ENCODE results near the gene CACNA2D2. TPM values are rescaled to one million over a fixed set of nuclear protein-coding genes. Genes with fewer than 3 reads are reported as not detected.

Gene CACNA2D2
- total and polyA plus RNA-seq, 2 donors from 2014 or later: 3.6 to 6.0 TPM

- Histone ChIP-seq H3K9ac (ENCODE audit: low read length in 3 of 3) (no peak overlapping the region), H3K9me3 (ENCODE audit: control insufficient read depth in 2 of 3, insufficient read depth in 1 of 3, low read length in 3 of 3) (no peaks in the 10 kb centered on the region), H3K4me1 (ENCODE audit: control insufficient read depth in 2 of 3, insufficient read depth in 2 of 3, low read depth in 1 of 3, low read length in 3 of 3) (peaks cover 0 to 2% (median 0%) of the 10 kb centered on the region in 3 donors), H3K36me3 (ENCODE audit: control insufficient read depth in 2 of 3, insufficient read depth in 3 of 3, low read length in 3 of 3) (no peaks in the 10 kb centered on the region), H3K27ac (ENCODE audit: low read depth in 2 of 2, low read length in 2 of 2) (no peak overlapping the region), H3K4me3 (ENCODE audit: low read length in 3 of 3) (no peak overlapping the region), H3K27me3 (ENCODE audit: control insufficient read depth, insufficient read depth, low read length) (no peaks in the 10 kb centered on the region)
- DNase-seq (no peak), FAIRE-seq (no peak)
- TF ChIP-seq, protein P1, sequence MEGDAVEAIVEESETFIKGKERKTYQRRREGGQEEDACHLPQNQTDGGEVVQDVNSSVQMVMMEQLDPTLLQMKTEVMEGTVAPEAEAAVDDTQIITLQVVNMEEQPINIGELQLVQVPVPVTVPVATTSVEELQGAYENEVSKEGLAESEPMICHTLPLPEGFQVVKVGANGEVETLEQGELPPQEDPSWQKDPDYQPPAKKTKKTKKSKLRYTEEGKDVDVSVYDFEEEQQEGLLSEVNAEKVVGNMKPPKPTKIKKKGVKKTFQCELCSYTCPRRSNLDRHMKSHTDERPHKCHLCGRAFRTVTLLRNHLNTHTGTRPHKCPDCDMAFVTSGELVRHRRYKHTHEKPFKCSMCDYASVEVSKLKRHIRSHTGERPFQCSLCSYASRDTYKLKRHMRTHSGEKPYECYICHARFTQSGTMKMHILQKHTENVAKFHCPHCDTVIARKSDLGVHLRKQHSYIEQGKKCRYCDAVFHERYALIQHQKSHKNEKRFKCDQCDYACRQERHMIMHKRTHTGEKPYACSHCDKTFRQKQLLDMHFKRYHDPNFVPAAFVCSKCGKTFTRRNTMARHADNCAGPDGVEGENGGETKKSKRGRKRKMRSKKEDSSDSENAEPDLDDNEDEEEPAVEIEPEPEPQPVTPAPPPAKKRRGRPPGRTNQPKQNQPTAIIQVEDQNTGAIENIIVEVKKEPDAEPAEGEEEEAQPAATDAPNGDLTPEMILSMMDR (IDR thresholded peaks at IDR 0.05; ENCODE audit: borderline replicate concordance, extremely low read depth, insufficient read depth): no peak
- intact Hi-C loops (cut with DNase I): no loop called here
Observed at GRCh38 chr3:50395070-50395860, 108.2 kb downstream of the CACNA2D2 start.

- intact Hi-C loops (cut with DNase I): no loop called here
- Histone ChIP-seq H3K36me3 (ENCODE audit: control insufficient read depth in 2 of 3, insufficient read depth in 3 of 3, low read length in 3 of 3) (no peaks in the 10 kb centered on the region), H3K27ac (ENCODE audit: low read depth in 2 of 2, low read length in 2 of 2) (no peak overlapping the region), H3K4me3 (ENCODE audit: low read length in 3 of 3) (no peak overlapping the region), H3K27me3 (ENCODE audit: control insufficient read depth, insufficient read depth, low read length) (no peaks in the 10 kb centered on the region), H3K9me3 (ENCODE audit: control insufficient read depth in 2 of 3, insufficient read depth in 1 of 3, low read length in 3 of 3) (no peaks in the 10 kb centered on the region), H3K9ac (ENCODE audit: low read length in 3 of 3) (no peak overlapping the region), H3K4me1 (ENCODE audit: control insufficient read depth in 2 of 3, insufficient read depth in 2 of 3, low read depth in 1 of 3, low read length in 3 of 3) (peaks cover 0 to 2% (median 0%) of the 10 kb centered on the region in 3 donors)
- TF ChIP-seq, protein P1 (IDR thresholded peaks at IDR 0.05; ENCODE audit: borderline replicate concordance, extremely low read depth, insufficient read depth): no peak
- no peak for FAIRE-seq
- DNase-seq: no peak
Observed at GRCh38 chr3:50393061-50393460, 110.4 kb downstream of the CACNA2D2 start.

DNA sequence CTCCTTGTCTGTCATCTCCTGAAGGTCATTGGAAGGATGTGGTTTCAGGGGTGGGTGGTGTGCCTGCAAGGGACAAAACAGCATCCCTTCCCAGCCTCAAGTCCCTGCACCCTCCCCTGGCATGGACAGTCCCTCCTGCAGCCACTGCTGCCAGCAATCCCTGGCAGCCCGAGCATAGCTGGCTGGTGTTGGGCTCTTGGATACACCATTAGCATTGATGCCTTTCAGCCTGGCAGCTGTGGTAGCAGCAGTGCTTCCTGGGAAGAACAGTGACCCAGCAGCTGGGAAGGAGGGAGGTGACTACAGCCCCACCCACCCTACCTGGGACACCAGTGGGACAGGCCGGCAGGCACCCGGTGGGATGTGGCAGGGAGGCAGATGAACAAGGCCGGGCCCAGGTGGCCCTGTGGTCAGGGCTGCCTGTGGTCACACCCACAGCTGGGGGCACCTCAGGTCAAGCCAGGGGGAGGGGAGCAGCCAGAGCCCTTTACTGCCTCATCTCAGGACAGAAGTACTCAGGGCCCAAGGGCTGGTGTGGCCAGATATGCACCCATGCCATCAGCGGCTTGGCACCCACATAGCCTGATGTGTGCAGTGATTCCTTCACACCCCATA, 111.2 kb downstream of the CACNA2D2 start:
- DNase-seq (no peak), FAIRE-seq (no peak)
- TF ChIP-seq, protein P1 (IDR thresholded peaks at IDR 0.05; ENCODE audit: borderline replicate concordance, extremely low read depth, insufficient read depth): no peak
- Histone ChIP-seq H3K4me3 (ENCODE audit: low read length in 3 of 3) (no peak overlapping the region), H3K27me3 (ENCODE audit: control insufficient read depth, insufficient read depth, low read length) (no peaks in the 10 kb centered on the region), H3K9ac (ENCODE audit: low read length in 3 of 3) (no peak overlapping the region), H3K9me3 (ENCODE audit: control insufficient read depth in 2 of 3, insufficient read depth in 1 of 3, low read length in 3 of 3) (no peaks in the 10 kb centered on the region), H3K36me3 (ENCODE audit: control insufficient read depth in 2 of 3, insufficient read depth in 3 of 3, low read length in 3 of 3) (no peaks in the 10 kb centered on the region), H3K27ac (ENCODE audit: low read depth in 2 of 2, low read length in 2 of 2) (no peak overlapping the region), H3K4me1 (ENCODE audit: control insufficient read depth in 2 of 3, insufficient read depth in 2 of 3, low read depth in 1 of 3, low read length in 3 of 3) (peaks cover 0 to 2% (median 0%) of the 10 kb centered on the region in 3 donors)
- intact Hi-C loops (cut with DNase I): no loop called here

Measured in kidney (tissue), 14 donors.